HG03558 (cell line): ENCODE results near the gene RPS19.
A peak's percentile ranks its signal among the peaks of the same experiment; 100 is the strongest.

ENCODE experiments used
- ATAC-seq: cut with Tn5 transposase; IDR thresholded peaks from one replicate; pipeline ENCODE4 v1.9.1; 2021; ENCODE audit warnings: moderate number of reproducible peaks; ENCODE audit not compliant: unreplicated experiment; ENCODE audit errors: extremely low read depth

RPS19 gene

GRCh38 chr19:41876847-41877832 is 17.1 kb downstream of the RPS19 start, which contains the start of gene CD79A:
TSS of gene CD79A (plus strand) at chr19:41877279. CDS start at chr19:41877305, 26 bp downstream.
- peak; percentile 59 for ATAC-seq

DNA sequence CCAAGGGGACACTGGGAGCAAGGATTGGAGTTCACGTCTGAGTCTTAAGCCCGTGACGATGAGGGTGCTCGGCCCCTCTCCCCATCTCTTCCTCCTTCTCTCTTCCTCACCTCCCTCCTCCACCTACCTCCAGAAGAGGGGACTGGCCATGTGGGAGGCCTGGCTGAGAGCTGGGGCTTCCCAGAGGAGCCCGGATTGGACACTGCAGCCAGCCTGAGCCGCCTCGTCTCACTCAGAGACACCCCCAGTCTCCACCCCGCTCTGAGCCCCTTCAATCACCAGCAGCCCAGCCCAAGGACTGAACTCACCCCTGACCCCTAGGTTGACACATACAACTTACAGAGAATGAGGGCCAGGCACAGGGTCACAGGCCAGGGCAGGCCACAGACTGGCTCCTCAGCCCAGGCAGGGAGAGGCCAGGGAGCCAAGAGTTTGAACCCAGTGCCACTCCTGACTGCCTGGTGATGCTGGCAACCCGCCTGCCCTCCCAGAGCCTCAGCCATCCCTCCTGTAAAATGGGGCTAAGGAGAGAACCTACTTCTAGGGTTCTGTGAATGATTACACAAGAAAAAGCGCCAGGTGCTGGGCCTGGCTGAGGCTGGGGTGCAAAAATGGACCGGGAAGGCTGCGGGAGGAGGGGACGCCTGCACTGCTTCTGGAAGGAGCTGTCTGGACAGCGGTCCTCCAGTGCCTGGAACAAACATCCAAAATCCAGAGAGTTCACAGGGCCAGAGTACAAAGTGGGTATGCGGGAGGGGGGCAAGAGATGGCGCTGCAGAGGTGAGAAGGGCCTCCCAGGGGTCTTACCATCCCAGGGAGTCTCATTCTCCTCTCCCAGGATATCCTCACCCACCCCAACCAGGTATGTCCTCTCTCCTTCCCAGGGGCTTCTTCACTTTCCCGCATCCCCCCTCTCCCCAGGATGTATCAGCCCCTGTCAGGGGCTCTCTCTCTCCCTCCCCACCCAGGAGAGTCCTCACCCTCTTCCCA is 18.2 kb downstream of the RPS19 start:
- ATAC-seq = no peak

DNA sequence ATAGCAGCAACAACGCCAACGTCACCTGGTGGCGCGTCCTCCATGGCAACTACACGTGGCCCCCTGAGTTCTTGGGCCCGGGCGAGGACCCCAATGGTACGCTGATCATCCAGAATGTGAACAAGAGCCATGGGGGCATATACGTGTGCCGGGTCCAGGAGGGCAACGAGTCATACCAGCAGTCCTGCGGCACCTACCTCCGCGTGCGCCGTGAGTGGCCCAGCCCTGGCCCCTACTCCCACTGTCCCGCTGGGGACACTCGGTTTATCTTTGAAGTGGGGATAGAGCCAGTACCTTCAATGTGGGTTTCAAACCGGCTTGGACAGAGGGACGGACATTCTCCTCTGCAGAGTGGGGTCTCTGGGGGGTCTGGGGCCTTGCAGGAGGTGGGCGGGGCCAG is 19.0 kb downstream of the RPS19 start:
- ATAC-seq = no peak

DNA sequence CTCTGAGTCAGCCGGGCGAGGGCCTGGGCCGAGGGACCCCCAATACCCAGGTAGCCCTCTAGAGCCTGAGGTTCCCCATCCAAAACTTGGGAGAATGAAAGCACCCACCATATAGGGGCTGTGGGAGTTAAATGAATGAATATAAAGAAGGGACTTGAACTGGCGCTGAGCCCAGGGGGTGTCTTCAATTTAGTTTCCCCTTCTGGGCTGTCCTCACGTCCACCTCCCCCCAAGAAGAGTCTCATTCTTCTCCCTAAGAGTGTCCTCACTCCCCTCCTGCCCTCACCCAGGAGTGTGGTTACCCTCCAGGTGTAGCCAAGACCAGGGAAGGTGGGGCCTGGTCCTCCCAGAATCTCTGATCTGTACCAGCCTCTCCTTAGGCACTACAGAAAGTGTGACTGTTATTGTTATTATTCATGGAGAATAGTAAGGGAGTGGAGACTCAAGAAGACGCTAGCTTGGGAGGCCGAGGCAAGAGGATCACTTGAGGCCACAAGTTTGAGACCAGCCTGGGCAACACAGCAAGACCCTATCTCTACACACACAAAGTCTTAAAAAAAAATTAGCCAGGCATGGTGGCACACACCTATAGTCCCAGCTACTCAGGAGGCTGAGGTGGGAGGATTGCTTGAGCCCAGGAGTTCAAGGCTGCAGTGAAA is 19.7 kb downstream of the RPS19 start:
- no peak for ATAC-seq

GRCh38 chr19:41880329-41880708 is 20.3 kb downstream of the RPS19 start:
- no peak for ATAC-seq

- no peak for ATAC-seq
Observed at GRCh38 chr19:41882568-41883462, 22.8 kb downstream of the RPS19 start, which contains the start of gene ARHGEF1. TSS of gene ARHGEF1 (plus strand) at chr19:41883184. CDS start at chr19:41888083, 4,899 bp downstream.

GRCh38 chr19:41883463-41883820 is 23.4 kb downstream of the RPS19 start:
- ATAC-seq = no peak

DNA sequence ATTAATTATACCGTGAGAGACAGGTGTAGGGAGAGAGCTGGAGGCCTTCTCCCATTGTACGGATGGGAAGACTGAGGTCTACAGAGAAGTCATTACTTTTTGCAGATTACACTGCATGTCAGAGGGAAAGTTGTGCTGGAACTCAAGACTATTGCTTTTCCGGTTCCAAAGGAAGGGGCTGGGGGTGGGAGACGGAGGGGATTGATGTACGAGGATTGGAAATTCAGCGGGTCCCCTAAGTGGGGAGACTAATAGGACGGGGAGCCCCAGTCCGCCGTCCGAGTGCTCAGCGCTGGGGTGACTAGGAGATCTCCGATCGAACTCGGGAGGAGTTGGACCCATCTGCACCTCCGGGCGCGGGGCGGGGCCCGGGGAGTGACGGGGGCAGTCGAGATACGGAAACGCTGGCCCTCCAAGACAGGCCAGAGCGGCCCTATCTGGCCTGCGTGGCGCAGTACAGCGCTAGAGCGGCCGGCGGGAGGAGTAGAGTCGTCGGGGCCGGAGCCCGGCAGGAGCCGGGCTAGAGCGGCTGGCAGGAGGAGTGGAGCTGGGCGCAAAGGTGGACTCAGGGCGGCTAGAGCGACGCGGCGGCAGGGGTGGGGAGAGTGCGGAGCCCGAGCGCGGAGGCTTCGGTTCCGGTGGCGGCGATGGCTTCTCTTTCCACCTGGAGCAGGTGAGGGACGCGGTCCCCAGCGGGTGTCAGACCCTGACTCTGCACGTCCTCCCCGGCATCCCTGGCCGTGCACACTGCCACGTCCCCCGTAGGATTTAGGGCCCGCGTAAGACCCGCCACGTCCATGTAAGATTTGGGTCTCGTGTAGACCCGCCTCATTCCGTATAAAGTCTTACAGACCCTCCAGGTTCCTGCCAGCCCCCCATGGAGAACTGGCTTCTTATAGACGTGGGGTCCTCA is 24.0 kb downstream of the RPS19 start:
- ATAC-seq = peak; percentile 57

- ATAC-seq = no peak
Observed at GRCh38 chr19:41886761-41887710, 27.0 kb downstream of the RPS19 start.

GRCh38 chr19:41887711-41888382 is 27.8 kb downstream of the RPS19 start:
- ATAC-seq = no peak

DNA sequence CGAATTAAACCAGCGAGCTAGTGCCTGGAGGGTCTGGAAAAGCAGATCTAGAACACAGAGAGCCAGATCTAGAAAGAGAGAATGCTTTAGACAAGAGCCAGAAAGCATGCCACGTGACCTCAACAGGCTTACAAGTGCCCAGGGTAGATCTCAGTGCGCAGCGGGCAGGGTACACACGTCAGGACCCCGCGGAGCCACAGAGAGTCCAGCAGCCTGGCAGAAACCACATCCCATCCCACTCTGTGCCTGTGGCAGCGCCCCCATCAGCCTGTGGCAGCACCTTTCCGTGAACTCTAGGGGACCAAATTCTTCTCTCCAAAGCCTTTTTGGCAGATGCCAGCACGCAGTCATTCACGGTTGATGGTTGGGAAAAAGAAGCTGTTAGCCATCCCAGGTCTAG is 28.9 kb downstream of the RPS19 start:
- ATAC-seq = no peak

- no peak for ATAC-seq
Observed at GRCh38 chr19:41889896-41890295, 29.8 kb downstream of the RPS19 start.

- ATAC-seq = no peak
Observed at GRCh38 chr19:41890936-41891335, 30.9 kb downstream of the RPS19 start.

DNA sequence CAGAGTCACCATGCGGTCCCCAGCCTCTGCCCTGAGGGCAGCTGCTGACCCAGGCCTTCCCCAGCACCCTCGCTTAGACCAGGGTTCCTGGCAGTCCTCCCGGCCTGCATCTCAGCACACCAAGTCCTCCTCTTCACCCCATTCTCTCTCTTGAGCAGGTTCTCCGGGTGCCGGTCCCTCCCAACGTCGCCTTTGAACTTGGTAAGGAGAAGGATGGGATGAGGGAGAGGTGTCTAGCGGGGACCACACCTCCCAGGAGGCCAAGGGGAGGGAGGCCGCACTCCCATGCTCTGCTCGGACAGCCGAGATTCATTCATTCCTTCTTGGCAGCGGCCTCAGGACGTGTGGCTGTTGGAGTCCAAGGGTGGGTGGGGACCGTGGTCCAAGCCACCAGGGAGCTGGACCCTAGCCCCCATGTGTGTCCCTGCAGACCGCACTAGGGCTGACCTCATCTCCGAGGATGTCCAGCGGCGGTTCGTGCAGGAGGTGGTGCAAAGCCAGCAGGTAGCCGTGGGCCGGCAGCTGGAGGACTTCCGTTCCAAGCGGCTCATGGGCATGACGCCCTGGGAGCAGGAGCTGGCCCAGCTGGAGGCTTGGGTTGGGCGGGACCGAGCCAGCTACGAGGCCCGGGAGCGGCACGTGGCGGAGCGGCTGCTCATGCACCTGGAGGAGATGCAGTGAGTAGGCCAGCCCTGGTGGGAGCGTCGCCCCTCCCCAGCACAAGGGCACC is 32.3 kb downstream of the RPS19 start:
- no peak for ATAC-seq

DNA sequence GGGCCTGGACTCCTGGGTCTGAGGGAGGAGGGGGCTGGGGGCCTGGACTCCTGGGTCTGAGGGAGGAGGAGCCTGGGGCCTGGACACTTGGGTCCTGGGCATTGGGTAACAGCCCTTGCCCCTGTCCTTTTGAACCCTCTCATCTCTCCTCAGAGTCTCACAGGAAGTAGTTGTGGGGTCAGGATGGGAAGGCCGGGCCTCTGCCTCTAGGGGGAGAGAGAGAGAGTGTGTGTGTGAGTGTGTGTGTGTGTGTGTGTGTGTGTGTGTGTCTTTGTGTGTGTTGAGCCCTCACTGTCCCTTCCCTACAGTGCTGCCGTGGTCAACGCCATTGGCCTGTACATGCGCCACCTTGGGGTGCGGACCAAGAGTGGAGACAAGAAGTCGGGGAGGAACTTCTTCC is 33.8 kb downstream of the RPS19 start:
- no peak for ATAC-seq

DNA sequence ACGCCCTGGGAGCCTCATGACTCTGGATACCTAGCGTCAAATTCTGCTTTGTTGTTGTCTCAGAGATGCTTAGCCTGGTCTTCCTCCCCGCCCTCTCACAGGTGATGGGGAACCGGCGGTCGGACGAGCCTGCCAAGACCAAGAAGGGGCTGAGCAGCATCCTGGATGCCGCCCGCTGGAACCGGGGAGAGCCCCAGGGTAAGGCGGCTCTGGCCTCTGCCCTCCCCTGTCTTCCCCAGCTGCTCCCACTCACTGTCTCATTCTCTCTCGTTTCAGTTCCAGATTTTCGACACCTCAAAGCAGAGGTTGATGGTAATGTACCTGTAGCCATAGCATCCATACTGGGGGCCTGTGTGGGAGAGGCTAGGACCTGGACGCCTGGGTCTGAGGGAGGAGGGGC is 34.3 kb downstream of the RPS19 start:
- ATAC-seq = no peak
